Measurements from ENCODE around the gene NF1. TPM values are rescaled to one million over a fixed set of nuclear protein-coding genes. Genes with fewer than 3 reads are reported as not detected.

NF1 gene
- total RNA-seq, 4 donors from 2014 or later: 40.9 to 64.8 (median 44.5) TPM

GRCh38 chr17:31067691-31068184 is 27.0 kb upstream of the NF1 start:
- H3K9me3 ChIP-seq: no peaks in the 10 kb centered on the region
- no peak for DNase-seq (ENCODE audit: extremely low spot score)
- intact Hi-C loops (cut with DNase I): no loop called here
- TF ChIP-seq POLR2A (IDR thresholded peaks at IDR 0.05; ENCODE audit: low read depth): no peak
- TF ChIP-seq CTCF (IDR thresholded peaks at IDR 0.05): no peak
- no peak for TF ChIP-seq EP300 (IDR thresholded peaks at IDR 0.05)
- TF ChIP-seq POLR2AphosphoS5 (IDR thresholded peaks at IDR 0.05): no peak
- H3K4me3 ChIP-seq: no peak overlapping the region
- no peaks in the 10 kb centered on the region for H3K36me3 ChIP-seq
- H3K27me3 ChIP-seq: no peaks in the 10 kb centered on the region
- H3K27ac ChIP-seq (replicated peaks in 1 of 4): peak overlapping the region; percentile 6 to 42 (median 21)
- H3K4me1 ChIP-seq: peaks cover 5 to 15% (median 12%) of the 10 kb centered on the region in 4 donors
- 32% methylated on average over 2 of the region's 2 CpGs for WGBS

GRCh38 chr17:31068291-31068690 is 26.5 kb upstream of the NF1 start:
- H3K4me1 ChIP-seq: peaks cover 5 to 15% (median 12%) of the 10 kb centered on the region in 4 donors
- intact Hi-C loops (cut with DNase I): no loop called here
- peak overlapping the region in 3 of 4 donors; percentile 6 to 42 (median 23) for H3K27ac ChIP-seq (replicated peaks in 1 of 4)
- TF ChIP-seq POLR2A (IDR thresholded peaks at IDR 0.05; ENCODE audit: low read depth) (no peak), CTCF (IDR thresholded peaks at IDR 0.05) (peak in 1 of 3 experiments; percentile 18)
- no peak for DNase-seq (ENCODE audit: extremely low spot score)
- H3K27me3 ChIP-seq: no peaks in the 10 kb centered on the region
- no peaks in the 10 kb centered on the region for H3K9me3 ChIP-seq
- H3K36me3 ChIP-seq: no peaks in the 10 kb centered on the region
- H3K4me3 ChIP-seq: no peak overlapping the region
- 76% methylated on average over 4 of the region's 4 CpGs for WGBS

GRCh38 chr17:31072186-31072585 is 22.6 kb upstream of the NF1 start:
- H3K4me1 ChIP-seq: peaks cover 5 to 15% (median 12%) of the 10 kb centered on the region in 4 donors
- no peaks in the 10 kb centered on the region for H3K27me3 ChIP-seq
- no peak for DNase-seq (ENCODE audit: extremely low spot score)
- H3K4me3 ChIP-seq: no peak overlapping the region
- TF ChIP-seq EP300 (IDR thresholded peaks at IDR 0.05) (no peak), CTCF (IDR thresholded peaks at IDR 0.05) (no peak), POLR2AphosphoS5 (IDR thresholded peaks at IDR 0.05) (no peak), POLR2A (IDR thresholded peaks at IDR 0.05; ENCODE audit: low read depth) (no peak)
- intact Hi-C loops (cut with DNase I): no loop called here
- no peaks in the 10 kb centered on the region for H3K9me3 ChIP-seq
- no peak overlapping the region for H3K27ac ChIP-seq (replicated peaks in 1 of 4)
- no peaks in the 10 kb centered on the region for H3K36me3 ChIP-seq

GRCh38 chr17:31073411-31073810 is 21.4 kb upstream of the NF1 start:
- 54% methylated on average over 4 of the region's 4 CpGs for WGBS
- Histone ChIP-seq H3K4me3 (no peak overlapping the region), H3K36me3 (no peaks in the 10 kb centered on the region), H3K4me1 (peaks cover 0 to 3% (median under 1%) of the 10 kb centered on the region in 4 donors), H3K27me3 (no peaks in the 10 kb centered on the region), H3K27ac (replicated peaks in 1 of 4) (no peak overlapping the region), H3K9me3 (no peaks in the 10 kb centered on the region)
- intact Hi-C loops (cut with DNase I): no loop called here
- no peak for TF ChIP-seq CTCF (IDR thresholded peaks at IDR 0.05)
- TF ChIP-seq POLR2A (IDR thresholded peaks at IDR 0.05; ENCODE audit: low read depth): no peak
- TF ChIP-seq EP300 (IDR thresholded peaks at IDR 0.05): no peak
- TF ChIP-seq POLR2AphosphoS5 (IDR thresholded peaks at IDR 0.05): no peak
- DNase-seq (ENCODE audit: extremely low spot score): no peak
